GM13977 (cell line): Measurements from ENCODE around the gene BCL6B.
"Not testable (repeated sequence)": the region's sequence is repeated elsewhere in the genome, so short reads cannot be mapped to it uniquely, and the experiment has no call there.

Experiments used
- DNase-seq: peaks from one replicate; pipeline ENCODE4 v3.0.0; 2012; ENCODE audit warnings: low spot score
- in situ Hi-C: fragments of 300-500 bp; cut with MboI; formaldehyde crosslinking; loops from one replicate; pipeline ENCODE4 v1.12.0; 2022; ENCODE audit warnings: low sequenced_read_pairs, low pct_unique_long_range_greater_than_20kb, mixed read lengths, inconsistent platforms; ENCODE audit not compliant: unreplicated experiment
- TF ChIP-seq, protein P1 (sequence below): IDR thresholded peaks from 2 replicates; pipeline ENCODE4 v1.5.1; 2012; ENCODE audit warnings: mild to moderate bottlenecking, control low read depth; ENCODE audit not compliant: insufficient read depth; ENCODE audit errors: extremely low read depth, missing control alignments

The BCL6B gene

DNA sequence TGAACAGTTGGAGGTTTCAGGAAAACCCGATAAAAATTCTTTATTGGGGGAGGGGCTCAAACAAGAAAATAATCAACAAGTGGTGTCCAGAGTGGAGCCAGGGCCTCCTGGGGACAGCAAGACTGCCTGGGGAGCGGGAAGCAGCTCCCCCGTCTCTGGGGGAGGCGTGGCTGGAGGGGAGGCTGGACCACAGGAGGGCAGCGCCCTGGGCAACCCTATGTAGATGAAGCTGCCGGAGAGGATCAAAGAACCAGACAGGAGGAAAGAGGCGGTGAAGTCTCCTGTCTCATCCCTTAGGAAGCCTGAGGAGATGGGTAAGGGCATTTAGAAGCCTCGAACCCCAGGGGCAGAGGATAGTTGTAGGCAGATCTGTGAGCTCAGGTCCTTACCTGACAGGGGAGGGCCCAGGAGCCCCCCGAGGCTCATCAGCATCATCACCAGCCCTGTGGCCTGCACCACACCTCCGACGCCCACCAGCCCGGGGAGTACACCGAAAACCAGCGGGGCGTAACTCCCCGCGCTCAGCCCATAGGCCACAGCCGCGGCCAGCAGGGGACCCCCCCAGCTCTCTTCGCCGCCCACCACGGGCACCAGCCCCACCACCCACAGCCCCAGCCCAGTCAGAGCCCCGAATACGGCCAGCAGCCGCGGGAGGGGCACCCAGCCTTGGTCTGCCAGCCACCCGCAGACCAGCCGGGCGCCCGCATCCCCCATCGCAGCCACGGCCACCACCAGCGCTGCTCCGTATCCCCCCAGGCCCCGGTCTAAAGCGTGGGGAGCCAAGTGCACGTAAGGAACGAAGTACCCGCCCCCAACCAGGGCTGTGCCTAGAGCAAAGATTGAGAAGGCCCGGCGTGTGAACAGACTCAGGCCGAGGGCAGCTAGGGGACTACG is 19.0 kb downstream of the BCL6B start:
- TF ChIP-seq, protein P1, sequence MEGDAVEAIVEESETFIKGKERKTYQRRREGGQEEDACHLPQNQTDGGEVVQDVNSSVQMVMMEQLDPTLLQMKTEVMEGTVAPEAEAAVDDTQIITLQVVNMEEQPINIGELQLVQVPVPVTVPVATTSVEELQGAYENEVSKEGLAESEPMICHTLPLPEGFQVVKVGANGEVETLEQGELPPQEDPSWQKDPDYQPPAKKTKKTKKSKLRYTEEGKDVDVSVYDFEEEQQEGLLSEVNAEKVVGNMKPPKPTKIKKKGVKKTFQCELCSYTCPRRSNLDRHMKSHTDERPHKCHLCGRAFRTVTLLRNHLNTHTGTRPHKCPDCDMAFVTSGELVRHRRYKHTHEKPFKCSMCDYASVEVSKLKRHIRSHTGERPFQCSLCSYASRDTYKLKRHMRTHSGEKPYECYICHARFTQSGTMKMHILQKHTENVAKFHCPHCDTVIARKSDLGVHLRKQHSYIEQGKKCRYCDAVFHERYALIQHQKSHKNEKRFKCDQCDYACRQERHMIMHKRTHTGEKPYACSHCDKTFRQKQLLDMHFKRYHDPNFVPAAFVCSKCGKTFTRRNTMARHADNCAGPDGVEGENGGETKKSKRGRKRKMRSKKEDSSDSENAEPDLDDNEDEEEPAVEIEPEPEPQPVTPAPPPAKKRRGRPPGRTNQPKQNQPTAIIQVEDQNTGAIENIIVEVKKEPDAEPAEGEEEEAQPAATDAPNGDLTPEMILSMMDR: no peak
- in situ Hi-C loops: no loop called here
- DNase-seq: peak; percentile 64

DNA sequence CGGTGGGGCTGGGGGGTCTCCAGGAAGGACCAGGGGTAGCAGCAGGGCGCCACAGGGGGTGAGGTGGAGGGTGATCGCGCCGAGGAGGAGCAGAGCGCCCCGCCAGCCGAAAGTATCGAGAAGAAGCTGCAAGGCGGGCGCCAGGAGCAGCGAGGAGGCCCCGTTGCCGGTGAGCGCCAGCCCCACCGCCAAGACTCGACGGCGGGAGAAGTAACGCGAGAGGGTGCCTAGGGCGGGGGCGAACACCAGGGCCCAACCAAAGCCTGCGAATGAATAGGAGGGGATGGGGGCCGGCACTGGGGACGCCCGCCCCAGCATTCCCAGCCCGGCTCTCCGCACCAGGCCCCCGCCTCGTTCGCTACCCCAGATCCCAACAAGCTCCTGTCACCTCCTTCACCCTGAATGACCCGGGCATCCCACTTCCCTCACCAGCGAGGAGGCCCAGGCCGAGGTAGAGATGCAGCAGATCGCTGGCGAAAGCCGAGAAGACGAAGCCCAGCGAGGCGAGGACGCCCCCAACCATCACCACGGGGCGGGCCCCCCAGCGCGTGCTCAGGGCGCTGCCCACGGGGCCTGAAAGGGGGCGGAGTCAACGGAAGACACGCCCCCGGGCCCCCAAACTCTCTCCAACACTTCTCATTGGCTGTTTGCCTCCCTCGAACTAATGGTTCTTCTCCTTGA is 19.8 kb downstream of the BCL6B start:
- in situ Hi-C loops: no loop called here
- TF ChIP-seq, protein P1: no peak
- peak; percentile 76 for DNase-seq

DNA sequence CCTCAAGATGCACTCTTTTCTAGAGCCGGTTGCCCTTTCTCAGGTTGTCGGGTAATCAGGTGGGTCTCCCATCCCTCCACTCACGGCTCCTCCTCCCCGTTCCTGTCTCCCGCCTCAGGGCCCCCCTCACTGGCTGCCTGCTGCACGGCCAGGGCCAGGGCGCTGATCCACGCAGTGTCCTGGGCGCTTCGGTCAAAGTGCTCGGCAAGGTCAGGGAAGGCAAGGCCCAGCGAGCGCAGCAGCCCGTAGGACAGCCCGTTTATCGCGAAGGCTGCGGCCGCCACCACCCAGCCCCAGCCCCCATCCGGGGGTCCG is 20.3 kb downstream of the BCL6B start:
- in situ Hi-C loops: no loop called here
- DNase-seq: no peak
- TF ChIP-seq, protein P1: no peak

DNA sequence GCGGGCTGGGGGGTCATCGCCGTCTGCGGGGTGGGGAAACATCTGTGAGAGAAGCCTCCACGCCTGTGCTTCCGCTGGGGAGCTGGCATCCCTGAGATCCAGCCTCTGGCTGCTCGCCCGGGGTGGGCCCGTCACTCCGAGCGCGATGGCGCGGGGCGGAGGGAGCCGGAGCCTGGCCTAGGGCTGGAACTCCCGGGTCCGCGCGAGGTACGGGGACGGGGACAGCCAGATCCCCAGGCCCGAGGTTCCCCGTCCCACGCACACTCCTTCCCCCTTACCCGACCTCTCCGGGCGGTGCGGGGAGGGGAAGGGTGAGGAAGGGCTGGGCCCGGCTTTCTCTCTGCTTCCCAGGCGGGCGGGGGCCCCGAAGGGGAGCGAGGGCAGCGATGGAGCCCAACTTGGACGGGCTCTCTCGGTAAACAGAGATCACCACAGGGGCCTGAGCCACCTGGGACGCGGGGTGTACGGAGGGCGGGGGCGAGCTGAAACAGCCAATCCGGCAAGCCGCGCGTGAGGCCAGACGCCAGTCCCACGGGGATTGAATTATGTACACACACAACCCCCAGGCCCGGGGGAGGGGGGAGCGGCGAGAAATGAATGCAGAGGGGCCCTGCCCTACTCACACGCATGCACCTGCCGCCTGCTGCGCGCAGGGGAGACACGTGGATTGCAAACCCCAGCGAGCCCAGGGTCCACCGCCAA is 20.8 kb downstream of the BCL6B start, which contains the start of gene SLC16A11:
SLC16A11 (minus strand) TSS at position 596 of the 702 bp plus-strand sequence; CDS start at position 17, 579 bp downstream.
- in situ Hi-C loops: no loop called here
- TF ChIP-seq, protein P1: no peak
- peak; percentile 69 for DNase-seq

DNA sequence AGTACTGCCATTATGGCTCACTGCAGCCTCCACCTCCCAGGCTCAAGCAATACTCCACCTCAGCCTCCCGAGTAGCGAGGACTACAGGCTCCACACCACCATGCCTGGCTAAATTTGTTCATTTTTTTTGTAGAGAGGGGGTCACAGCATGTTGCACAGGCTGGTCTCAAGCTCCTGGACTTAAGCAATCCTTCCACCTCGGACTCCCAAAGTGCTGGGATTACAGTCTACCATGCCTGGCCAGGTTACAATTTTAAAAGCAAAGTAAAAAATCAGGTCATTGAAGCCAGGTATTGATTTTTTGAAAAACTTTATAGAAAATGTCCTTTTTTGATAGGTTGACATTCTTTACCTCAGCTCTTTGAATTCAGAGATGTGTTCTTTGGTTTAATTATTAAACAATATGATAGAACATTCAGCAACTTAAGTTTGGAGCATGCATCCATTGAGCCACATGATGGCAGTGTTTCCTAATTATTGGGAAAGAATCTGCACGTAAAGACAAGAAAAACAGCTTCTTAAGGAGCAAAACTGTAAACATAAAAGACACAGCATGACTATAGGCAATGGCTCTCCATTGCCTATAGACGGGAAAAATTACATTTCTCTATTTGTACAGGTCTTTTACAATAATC is 22.8 kb downstream of the BCL6B start:
- TF ChIP-seq, protein P1: peak; percentile 69
- peak; percentile 60 for DNase-seq
- in situ Hi-C loops: no loop called here

DNA sequence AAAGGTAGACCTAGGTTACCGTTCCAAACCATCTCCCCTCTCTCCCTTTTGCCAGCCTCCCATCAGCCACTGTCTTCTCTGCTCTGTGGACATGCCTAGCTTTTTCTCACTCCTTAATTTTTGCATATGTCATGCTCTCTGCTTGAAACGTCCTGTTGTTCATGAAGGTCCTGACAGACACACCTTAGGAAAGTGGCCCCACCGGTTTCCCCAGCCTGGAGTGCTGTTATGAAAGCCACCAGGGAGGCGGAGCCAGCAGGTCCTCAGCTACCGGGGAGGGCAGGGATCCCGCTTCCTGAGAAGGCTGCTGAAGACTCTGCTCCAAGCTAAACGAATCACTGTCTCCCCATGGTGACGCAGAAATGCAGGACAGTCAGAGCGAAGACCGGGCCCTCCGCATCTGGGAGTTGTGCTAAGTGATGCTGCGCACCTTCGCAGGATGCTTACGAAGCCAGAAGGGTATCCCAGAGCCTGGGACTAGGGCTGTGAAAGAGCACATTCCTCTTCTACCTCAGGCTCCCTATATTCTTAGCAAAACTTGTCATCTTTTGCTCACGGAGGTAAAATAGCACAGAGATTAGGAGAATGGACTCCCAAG is 23.4 kb downstream of the BCL6B start:
- TF ChIP-seq, protein P1: no peak
- in situ Hi-C loops: no loop called here
- no peak for DNase-seq

DNA sequence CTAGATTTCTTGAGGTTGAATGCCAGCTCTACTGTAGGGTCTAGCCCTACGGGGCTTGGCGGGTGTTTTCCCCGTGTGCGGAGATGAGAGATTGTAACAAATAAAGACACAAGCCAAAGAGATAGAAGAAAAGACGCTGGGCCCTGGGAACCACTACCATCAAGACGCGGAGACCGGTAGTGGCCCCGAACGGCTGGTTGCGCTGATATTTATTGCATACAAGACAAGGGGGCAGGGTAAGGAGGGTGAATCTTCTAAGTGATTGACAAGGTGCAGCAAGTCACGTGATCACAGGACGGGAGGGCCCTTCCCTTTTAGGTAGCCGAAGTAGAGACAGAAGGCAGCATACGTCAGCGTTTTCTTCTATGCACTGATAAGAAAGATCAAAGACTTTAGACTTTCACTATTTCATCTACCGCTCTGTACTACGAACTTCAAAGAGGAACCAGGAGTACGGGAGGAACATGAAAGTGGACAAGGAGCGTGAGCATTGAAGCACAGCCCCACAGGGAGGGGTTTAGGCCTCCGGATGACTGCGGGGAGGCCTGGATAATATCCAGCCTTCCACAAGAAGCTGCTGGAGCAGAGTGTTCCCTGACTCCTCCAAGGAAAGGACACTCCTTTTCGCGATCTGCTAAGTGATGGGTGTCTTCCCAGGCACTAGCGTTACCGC is 24.0 kb downstream of the BCL6B start:
- DNase-seq, in situ Hi-C loops: not testable (repeated sequence)
